ENCODE measurements around the gene GAA.

Gene GAA

GRCh38 chr17:80104956-80105375, 3.6 kb downstream of the GAA start:
- no peak for DNase-seq

- no peak for DNase-seq
Measured at GRCh38 chr17:80105762-80106161, 4.4 kb downstream of the GAA start.

DNA sequence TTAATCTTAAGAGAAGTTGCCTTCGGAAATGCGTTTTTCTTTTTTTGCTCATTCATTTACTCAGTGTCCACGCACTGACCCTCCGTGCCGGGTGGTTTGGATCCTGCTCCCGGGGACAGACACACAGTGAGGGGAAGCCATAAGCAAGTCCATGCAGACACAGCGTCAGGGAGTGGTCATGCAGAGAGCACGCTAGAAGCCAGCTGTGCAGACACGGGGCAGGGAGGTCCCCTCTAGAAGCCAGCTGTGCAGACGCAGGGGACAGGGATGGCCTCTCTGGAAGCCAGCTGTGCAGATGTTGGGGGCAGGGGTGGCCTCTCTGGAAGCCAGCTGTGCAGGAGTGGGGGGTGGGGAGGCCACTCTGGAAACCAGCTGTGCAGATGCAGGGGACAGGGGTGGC, 4.8 kb downstream of the GAA start:
- DNase-seq = no peak

DNA sequence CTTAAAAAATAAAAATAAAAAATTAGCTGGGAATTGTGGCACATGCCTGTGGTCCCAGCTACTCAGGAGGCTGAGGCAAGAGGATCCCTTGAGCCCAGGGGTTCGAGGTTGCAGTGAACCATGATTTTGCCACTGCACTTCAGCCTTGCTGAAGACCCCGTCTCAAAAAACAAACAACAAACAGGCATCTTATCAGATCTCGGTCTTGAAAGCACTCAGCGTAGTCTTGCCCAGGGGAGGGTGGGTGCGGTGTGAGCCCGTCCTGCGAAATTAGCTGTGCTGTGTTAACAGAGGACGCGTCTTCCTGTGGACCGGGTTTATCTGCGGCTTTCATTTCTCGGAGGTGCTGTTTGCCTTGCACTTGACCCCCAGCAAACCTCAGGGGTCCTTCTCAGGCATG, 5.4 kb downstream of the GAA start:
- DNase-seq = no peak

DNA sequence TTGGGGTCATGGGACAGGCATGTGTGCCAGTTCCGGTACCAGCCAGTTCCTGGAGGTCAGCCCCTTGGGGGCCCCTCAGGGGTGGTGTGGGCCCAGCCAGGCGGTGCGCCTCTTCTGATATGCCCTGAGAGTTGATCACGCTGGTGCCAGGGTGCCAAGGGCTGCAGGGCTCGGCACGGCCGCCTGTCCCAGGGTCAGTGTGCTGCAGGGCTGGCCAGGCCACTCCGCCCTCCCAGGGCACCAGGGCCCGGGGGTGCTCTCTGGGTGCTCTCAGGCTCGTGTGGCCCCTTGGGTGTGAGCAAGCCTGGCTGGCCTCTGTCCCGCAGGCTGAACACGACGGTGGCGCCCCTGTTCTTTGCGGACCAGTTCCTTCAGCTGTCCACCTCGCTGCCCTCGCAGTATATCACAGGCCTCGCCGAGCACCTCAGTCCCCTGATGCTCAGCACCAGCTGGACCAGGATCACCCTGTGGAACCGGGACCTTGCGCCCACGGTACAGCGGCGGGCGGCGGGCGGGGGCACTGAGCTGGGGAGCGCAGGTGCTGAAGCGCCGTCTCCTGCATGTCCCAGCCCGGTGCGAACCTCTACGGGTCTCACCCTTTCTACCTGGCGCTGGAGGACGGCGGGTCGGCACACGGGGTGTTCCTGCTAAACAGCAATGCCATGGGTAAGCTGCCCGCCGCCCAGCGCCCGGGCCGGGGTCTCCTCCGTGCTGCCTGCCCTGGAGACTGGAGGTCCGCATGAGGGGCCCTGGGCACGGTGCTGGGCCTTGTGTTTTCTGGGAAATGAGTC, 6.0 kb downstream of the GAA start:
- DNase-seq = no peak

- no peak for DNase-seq
Measured at GRCh38 chr17:80108036-80108971, 6.9 kb downstream of the GAA start.

- DNase-seq = no peak
Measured at GRCh38 chr17:80109066-80109660, 7.8 kb downstream of the GAA start.

DNA sequence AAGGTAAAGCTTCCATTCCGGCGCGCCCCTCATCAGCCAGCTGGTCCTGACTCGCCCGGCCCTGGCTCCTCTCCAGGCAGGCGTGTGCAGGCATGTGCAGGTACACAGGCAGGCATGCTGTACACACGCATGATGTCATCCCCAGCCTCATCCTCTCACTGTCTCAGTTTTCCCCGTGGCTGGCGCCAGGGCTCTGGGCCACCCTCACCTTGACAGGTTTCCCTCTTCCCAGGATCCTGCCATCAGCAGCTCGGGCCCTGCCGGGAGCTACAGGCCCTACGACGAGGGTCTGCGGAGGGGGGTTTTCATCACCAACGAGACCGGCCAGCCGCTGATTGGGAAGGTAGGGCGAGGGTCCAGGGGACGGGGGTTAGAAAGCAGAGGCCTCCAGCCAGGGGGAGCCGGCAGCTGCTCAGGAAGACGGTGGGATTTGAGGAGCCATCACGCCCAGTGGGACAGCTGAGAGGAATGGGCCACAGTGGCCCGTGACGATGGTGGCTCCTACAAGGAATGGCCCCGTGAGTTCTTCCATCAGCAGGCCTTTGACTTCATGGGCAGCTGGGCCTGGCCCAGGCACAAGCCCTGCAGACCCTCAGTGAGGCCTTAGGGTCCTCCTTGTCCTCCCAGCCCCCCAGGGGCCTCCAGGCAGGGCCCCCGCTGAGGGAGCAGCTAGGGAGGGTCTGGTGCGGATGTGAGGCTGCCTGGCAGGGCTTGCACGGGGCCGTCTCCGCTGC, 8.5 kb downstream of the GAA start:
- DNase-seq = no peak

DNA sequence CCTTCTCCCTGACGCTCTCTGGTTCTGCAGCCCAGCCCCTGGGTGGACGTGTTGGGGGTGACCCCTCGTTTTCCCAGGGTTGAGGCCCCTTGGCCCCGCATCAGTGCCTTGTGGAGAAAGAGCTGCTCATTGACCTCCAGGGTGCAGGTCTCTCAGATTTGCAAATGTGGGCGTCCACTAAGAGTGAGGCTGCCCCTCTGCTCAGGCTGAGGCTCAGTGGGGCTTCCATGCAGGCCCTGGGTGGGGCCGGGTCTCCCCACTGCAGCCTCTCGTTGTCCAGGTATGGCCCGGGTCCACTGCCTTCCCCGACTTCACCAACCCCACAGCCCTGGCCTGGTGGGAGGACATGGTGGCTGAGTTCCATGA, 9.0 kb downstream of the GAA start:
- no peak for DNase-seq

DNA sequence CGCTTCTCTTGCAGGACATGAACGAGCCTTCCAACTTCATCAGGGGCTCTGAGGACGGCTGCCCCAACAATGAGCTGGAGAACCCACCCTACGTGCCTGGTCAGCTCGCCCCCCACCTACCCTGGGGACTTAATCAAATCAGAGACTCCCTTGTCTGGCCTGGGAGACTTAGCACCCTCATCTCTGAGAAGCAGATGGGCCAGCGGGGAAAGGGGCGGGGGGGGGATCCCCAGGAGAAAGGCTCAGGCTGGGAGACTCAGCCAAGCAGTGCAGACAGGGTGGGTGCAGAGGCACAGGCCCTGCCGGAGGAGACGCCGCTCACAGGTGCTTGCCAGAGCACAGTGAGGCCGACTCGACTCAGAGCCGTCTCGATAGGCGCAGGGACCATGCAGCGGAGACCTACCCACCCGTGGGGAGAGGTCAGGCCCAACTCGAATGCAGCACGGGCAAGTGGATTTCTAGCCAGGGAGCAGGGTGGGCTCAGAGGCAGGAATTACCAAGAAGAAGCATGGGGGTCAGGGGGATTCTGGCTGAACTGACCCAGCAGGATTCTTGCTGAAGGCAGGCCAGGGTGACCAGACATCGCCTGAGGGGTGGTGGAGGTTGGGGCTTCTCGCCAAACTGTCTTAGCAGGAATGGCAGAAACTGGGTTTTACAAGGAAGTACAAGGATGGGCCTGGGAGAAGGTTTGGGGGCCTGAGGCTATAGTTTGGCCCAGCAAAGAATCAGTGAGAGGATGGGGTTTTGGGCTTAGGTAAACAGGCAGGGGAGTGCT, 9.7 kb downstream of the GAA start:
- DNase-seq = no peak

DNA sequence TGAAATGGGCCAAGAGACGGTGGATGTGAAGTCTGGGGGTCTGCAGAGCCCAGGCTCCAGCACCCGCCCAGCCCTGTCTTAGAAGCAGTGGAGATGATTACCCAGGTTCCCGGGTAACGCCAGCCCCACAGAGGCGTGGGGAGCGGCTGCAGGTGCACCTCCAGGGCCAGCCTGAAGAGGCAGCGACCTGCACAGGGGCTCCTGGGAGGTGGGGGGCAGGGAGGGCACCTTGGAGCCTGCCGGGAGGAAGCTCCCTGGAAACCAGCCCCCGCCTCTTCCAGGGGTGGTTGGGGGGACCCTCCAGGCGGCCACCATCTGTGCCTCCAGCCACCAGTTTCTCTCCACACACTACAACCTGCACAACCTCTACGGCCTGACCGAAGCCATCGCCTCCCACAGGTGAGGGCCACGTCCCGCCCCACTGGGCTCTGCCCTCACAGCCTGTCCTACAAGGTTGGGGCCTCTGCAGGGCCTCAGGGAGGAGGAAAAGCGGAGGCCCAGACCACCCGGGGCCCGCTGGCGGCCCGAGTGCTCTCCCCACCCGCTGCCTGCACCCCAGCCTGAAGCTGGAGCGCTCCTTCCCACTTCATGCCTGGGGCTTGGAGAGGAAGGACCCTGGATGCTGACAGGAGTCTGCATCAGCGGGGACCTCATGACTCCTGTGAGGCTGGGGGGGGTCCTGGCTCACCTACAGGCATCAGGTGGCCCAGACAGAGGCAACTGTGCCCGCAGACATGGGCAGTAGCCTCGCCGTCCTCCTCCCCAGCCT, 10.5 kb downstream of the GAA start:
- no peak for DNase-seq

DNA sequence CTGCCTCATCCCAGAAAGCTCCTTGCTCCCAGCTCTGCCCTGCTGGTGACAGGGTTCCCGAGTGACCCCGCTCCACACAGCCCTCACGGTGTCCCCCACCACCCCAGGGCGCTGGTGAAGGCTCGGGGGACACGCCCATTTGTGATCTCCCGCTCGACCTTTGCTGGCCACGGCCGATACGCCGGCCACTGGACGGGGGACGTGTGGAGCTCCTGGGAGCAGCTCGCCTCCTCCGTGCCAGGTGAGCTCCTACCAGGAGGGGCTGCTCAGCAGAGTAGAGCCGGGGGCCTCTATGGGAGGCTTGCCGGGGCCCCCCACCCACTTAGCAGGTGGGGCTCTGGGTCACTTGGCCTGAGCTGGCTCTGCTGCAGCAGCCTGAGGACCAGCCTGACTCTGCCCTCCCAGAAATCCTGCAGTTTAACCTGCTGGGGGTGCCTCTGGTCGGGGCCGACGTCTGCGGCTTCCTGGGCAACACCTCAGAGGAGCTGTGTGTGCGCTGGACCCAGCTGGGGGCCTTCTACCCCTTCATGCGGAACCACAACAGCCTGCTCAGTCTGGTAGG, 11.2 kb downstream of the GAA start:
- no peak for DNase-seq

DNA sequence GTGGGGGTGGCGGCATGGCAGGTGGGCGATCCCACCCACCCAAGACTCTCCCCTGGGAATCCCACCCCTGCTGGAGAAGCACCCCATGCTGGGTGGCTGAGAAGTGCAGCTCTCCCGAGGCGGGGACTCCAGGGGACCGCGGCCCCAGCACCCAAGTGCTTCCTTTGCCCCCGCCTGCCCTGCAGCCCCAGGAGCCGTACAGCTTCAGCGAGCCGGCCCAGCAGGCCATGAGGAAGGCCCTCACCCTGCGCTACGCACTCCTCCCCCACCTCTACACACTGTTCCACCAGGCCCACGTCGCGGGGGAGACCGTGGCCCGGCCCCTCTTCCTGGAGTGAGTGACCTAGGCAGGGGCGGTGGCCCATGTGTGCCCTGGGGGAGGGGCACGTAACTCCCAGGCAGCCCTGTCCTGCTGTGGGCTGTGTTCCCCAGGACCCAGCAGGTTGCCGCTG, 11.7 kb downstream of the GAA start:
- no peak for DNase-seq

GRCh38 chr17:80114758-80115157, 13.4 kb downstream of the GAA start:
- DNase-seq = no peak

DNA sequence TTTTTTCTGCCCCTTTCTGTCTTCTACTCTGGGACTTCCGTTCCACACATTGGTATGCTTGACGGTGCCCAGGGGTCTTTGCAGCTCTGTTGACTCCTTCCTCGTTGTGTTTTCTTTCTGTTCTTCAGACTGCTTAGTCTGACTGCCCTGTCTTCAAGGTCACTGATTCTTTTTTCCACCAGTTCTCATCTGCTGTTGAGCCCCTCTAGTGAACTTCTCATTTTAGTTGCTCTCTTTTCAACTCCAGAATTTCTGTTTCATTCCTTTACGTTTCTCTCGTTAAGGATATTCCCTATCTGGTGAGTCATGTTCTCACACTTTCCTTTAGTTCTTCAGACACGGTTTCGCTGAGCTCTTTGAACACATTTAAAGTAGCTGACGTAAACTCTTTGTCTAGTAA, 13.8 kb downstream of the GAA start:
- no peak for DNase-seq

DNA sequence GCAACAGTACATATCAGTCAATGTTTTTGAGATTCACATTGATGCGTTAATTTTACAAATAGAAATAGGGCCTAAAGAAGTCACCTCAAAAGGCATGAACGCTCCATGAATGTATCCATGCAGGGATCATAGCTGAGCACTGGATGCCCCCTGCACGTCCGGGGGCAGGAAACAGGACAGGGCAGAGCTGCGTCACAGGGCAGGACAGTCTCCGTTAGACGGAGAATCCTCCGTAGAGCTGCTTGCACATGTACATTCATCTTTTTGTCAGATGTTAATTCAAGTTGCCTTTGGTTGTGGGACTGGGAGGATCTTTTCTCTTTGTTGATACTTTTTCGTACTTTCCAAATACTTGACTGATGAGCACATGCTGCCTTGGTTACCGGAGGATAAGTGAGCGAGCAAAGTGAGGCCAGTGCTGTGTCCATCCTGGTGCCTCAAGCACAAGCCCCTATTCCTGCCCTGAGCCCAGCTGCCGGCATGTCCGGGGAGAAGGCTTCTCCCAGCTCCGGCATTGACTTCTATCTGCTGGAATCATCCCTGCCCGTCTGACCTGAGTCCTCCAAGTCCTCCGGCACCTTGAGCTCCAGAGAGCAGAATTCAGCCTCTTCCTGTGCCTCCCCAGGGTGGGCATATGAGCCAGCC, 15.0 kb downstream of the GAA start:
- DNase-seq = no peak

DNA sequence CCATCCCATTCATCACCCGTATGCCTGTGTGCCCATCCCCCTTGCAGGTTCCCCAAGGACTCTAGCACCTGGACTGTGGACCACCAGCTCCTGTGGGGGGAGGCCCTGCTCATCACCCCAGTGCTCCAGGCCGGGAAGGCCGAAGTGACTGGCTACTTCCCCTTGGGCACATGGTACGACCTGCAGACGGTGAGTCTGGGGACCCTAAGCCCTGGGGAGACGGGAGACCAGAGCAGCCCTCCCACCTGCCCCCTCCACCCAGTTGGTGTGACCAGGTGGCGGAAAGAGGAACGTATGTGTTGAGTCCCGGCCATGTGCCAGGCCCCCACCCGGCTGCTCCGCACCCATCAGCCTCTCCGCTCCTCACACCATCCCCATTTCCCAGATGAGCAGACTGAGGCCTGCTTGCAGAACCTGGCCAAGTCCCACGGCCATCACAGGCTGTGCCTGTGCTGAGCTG, 15.6 kb downstream of the GAA start:
- no peak for DNase-seq

DNA sequence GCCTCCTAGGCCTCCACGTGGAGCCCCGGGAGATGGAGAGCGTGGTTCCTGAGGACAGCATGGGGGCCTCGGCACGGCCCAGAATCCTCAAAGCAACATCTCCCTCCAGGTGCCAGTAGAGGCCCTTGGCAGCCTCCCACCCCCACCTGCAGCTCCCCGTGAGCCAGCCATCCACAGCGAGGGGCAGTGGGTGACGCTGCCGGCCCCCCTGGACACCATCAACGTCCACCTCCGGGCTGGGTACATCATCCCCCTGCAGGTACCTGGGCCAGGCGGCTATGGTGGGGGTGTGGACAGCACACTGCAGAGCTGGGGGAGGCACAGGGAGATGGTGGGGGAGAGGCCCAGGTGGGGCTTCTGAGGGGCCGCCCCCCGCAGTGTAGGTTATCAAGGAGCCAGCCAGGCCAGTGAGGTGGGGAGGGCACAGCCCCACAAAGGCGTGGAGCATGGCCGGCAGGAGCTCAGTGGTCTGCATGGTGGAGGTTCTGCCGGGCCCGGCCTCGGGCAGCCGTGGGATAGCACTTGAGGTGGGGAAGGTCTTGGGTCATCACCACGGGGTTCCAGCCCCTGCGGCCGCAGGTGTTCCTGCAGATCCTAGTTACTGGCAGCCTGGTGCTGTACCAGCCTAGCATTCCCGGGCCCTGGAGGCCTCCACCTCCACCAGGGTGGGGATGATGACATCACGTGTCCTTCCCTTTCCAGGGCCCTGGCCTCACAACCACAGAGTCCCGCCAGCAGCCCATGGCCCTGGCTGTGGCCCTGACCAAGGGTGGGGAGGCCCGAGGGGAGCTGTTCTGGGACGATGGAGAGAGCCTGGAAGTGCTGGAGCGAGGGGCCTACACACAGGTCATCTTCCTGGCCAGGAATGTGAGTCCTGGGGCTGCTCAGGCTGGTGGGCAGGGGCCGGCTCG, 16.4 kb downstream of the GAA start:
- no peak for DNase-seq

DNA sequence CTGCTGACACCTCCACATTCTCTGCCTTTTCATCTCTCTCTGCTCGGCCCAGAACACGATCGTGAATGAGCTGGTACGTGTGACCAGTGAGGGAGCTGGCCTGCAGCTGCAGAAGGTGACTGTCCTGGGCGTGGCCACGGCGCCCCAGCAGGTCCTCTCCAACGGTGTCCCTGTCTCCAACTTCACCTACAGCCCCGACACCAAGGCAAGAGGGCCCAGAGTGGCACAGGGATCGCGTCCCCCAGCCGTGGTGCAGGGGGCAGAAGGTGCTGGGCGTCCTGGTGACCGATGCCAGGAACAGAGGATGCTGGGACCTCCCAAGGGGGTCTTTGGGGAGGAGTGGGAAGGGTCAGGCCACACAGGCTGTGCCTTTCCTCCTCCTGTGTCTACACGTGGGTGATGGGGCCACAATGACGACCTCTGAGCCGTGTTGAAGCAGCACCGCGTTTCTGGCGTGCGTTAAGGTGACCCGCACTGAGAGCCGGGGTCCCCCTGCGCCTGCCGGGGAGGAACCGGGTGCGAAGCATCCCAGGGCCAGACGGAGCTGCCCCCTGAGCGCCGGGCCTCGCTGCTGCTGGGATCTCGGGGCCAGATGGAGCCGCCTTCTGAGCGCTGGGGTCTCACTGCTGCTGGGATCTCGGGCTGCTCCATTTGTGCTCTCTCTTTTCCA, 17.4 kb downstream of the GAA start:
- DNase-seq = no peak
